ENCODE measurements around the gene ENTPD1.

Gene ENTPD1

GRCh38 chr10:95831515-95831914 lies 75.6 kb downstream of the ENTPD1 start:
- DNase-seq (ENCODE audit: low spot score): no peak

- no peak for DNase-seq (ENCODE audit: low spot score)
These were observed 76.5 kb downstream of the ENTPD1 start for GRCh38 chr10:95832216-95833041.

GRCh38 chr10:95833042-95833610 lies 77.2 kb downstream of the ENTPD1 start:
- DNase-seq (ENCODE audit: low spot score): no peak

- DNase-seq (ENCODE audit: low spot score): no peak
These were observed 78.4 kb downstream of the ENTPD1 start for GRCh38 chr10:95834406-95834805.

GRCh38 chr10:95835149-95835860 lies 79.3 kb downstream of the ENTPD1 start:
- DNase-seq (ENCODE audit: low spot score): no peak

- no peak for DNase-seq (ENCODE audit: low spot score)
These were observed 79.9 kb downstream of the ENTPD1 start for GRCh38 chr10:95835911-95836310.

- no peak for DNase-seq (ENCODE audit: low spot score)
These were observed 80.8 kb downstream of the ENTPD1 start for GRCh38 chr10:95836610-95837355.

- no peak for DNase-seq (ENCODE audit: low spot score)
These were observed 81.4 kb downstream of the ENTPD1 start for GRCh38 chr10:95837356-95837776.

GRCh38 chr10:95837783-95838182 lies 81.8 kb downstream of the ENTPD1 start:
- DNase-seq (ENCODE audit: low spot score): no peak

GRCh38 chr10:95840121-95840520 lies 84.2 kb downstream of the ENTPD1 start:
- DNase-seq (ENCODE audit: low spot score): no peak

- no peak for DNase-seq (ENCODE audit: low spot score)
These were observed 84.7 kb downstream of the ENTPD1 start for GRCh38 chr10:95840681-95841080.

- peak; percentile 59 for DNase-seq (ENCODE audit: low spot score)
These were observed 85.9 kb downstream of the ENTPD1 start for GRCh38 chr10:95841661-95842498.

- no peak for DNase-seq (ENCODE audit: low spot score)
These were observed 89.4 kb downstream of the ENTPD1 start for GRCh38 chr10:95845411-95845810.

- DNase-seq (ENCODE audit: low spot score): no peak
These were observed 91.0 kb downstream of the ENTPD1 start for GRCh38 chr10:95847007-95847406.

- no peak for DNase-seq (ENCODE audit: low spot score)
These were observed 92.9 kb downstream of the ENTPD1 start for GRCh38 chr10:95848841-95849240.

GRCh38 chr10:95850791-95851190 lies 94.8 kb downstream of the ENTPD1 start:
- no peak for DNase-seq (ENCODE audit: low spot score)

- DNase-seq (ENCODE audit: low spot score): no peak
These were observed 104.4 kb downstream of the ENTPD1 start for GRCh38 chr10:95860166-95860940.

- no peak for DNase-seq (ENCODE audit: low spot score)
These were observed 105.4 kb downstream of the ENTPD1 start for GRCh38 chr10:95861386-95861785.

- peak; percentile 65 for DNase-seq (ENCODE audit: low spot score)
These were observed 109.2 kb downstream of the ENTPD1 start for GRCh38 chr10:95864906-95865813.

All from kidney tubule cell (primary cell).